SKM-1 (cell line): ENCODE results near the gene CACNA2D3.

ENCODE experiments used
- DNase-seq: peaks from one replicate; lab custom pipeline; 2025; ENCODE audit not compliant: unreplicated experiment; lab: John Stamatoyannopoulos, UW

CACNA2D3 gene

DNA sequence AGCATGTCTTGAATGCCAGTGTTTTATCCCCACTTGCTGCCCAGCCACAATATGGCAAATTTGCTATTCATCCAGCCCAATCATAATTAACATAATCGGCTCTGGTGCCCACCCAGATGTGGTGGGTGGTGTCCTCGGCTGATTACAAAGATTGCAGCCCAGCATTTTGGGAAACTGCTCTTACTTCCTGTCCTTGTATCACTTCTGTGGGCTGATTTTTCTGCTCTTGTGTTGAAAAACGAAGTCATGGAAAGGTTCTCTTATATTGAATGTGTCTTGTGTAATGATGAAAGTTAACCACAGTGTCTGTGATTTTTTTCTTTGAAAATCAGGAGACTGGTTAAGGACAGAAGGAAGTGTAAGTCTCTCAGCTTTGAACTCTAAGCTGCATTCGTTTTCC, 141.7 kb downstream of the CACNA2D3 start:
- no peak for DNase-seq

DNA sequence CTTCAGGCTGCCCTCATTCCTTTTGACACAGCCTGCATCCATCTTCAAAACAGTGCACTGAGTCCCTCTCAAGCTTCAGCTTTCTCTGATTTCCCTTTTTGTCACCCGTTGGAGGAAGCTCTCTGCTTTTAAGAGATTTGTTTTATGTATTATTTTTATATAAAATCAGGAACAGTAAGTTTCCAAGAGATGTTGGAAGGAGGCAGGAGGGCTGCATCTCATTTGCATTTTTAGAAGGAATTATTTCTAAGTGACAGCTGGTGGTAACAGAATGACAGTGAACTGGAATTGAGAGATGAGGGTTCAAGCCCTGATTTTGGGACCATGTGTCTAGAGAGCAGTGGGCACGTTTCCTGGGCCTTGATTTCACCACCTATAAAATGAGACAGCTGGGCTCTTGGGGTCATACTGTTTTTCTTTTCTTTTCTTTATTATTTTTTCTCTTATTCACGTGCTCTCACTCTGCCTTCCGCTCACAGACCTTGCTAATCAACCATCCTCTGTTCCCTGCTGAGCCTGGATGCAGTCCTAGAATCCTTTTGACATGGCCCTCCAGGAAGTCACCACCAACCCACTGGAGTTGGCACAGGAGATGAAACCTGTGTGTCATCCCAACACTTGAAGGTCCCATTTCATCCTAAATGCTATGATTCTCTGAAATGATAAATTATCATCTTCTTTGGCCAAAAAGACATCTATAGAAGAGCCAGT, 148.6 kb downstream of the CACNA2D3 start:
- no peak for DNase-seq

DNA sequence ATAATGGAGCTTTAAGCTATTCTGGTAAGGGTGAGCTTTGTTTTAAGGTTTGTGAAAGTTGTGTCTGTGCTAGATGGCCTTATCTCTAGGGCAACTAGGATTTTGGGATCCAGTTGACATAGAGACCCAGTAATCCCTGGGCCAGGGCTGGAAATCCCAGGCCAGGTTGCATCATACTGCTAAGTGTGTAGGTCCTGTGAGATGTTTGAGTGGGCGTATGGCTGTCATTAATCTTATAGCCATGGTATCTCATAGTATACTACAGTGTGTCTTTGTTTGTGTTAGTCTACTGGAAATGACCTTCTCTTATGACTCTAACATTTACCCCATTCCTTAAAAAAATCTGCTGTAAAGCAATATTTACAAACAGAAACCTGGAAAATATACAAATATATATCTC, 151.4 kb downstream of the CACNA2D3 start:
- DNase-seq: no peak

DNA sequence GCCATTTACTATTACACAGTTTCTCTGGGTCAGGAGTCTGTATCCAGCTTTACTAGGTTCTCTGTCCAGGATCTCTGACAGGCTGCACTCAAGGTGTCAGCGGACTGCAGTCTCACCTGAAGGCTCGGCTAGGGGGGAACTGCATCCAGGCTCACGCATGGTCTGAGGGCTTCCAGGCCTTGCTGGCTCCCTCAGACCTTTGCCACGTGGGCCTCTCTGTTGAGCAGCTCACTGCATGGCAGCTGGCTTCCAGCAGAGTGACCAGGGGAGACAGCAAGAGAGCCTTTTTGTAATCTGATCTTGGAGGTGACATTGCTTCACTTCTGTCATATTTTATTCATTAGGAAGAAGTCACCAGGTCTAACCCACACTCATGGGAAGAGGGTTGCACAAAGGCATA, 152.3 kb downstream of the CACNA2D3 start:
- no peak for DNase-seq

DNA sequence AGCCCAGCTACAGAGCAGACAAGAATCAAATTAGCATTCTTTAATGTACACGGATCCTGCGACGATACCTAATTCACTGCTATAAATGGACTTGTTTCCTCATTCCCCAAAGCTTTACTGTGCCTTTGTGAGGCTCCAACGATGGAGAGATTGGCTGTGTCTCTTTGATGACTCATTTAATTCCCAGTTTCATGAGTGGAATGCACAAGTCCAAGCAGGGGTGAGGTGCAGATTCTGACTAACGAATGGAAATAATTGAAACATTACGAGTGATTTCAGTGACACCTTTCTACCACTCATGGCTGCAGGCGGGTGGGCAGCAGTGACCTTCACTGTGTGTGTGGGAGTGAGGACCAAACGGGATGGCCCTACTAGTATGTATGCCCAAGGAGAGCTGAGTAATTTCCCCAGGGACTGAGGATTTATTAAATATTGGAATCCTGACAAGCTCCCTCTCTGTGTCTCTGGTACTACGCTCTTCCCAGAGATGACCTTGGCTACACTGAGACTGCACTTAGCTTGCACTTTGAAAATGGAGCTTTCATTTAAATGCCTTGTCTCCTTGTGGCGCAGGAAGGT, 156.7 kb downstream of the CACNA2D3 start:
- no peak for DNase-seq

DNA sequence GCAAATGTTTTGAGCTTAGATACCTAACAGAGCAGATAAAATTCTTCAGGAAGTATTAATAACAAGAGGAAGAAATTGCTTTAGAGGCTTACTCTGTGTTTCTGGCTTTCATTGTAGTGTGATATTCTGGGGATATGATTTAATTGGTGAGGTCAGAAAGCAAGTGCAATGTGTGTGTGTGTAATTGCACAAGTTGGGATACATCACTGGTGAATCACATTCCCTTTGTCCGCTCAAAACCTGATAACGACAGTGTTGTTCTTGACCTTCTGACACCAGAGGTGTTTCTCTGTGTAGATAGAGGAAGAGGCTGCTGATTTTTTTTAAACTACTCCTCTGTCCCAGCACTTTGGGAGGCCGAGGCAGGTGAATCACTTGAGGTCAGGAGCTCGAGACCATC, 161.1 kb downstream of the CACNA2D3 start:
- DNase-seq: no peak

DNA sequence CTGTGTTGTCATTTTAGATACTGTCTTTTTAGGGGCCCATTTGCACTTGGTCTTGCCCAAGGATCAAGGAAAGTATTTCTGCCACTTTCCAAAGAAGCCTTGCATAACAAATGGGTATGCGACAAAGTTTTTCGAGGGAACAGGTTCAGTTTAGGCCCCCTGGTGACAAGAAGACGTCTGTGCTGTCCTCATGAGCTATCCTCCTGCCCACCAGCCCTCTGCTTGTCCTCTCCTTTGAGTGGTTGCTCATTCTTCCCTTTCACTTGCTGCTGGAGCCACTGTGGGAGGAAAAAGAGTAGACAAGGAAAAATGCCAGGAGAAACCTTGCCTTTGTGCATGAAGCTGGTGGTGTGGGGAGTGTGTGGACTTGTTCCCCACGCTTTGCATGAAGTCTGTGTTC, 171.9 kb downstream of the CACNA2D3 start:
- DNase-seq: no peak

DNA sequence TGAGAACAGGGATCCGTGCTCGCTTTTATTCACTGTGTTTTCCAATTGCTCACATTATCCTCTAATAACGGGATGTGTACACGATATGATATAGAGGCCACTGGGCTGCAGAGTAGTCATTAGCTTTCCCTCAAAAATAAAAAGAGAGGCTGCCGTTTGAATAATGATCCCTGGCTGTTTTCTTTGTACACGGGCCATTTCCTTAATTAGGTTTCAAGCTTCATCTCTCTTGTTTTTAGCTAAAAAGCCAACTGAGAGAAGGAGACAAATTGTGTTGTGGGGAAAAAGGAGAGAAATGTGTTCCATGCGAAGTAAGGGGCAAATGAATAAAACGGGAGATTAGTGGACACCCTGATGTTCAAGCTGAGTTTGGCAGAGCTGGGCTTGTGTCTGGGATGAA, 174.2 kb downstream of the CACNA2D3 start:
- no peak for DNase-seq

DNA sequence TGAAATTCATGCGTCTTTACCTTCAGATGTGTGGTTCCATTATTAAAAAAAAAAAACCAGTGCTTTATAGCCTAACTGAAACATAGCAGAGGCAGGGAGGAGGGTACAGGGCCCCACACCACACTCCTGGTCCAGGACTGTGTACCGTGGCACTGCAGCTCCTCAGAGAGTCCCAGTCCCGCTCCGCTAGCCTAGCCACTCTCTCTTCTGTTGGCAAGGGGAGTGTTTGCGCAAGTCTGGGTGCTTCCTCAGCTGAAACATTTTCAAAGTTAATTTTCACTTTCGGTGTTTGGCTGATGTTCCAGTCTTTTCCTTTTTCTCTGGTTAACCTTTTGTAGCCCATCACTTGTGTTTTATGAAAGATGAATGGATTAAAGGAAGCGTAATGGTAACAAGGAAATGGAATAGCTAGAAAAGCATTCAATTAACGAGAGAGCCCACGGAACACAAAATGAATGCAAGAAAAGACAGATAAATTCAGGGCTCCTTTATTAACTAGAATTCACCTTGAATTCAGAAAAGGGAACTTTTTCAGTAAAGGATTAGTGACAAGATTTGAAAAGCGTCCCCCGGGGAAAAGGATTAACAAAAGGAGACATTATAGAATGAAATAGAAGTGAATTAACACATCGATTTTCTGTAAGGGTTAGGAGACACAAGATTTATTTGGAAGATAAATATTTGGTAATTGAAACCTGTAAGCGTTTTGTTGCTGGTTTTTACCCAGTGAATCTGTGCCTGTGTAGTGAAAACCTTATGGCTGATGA, 177.0 kb downstream of the CACNA2D3 start:
- DNase-seq: no peak

DNA sequence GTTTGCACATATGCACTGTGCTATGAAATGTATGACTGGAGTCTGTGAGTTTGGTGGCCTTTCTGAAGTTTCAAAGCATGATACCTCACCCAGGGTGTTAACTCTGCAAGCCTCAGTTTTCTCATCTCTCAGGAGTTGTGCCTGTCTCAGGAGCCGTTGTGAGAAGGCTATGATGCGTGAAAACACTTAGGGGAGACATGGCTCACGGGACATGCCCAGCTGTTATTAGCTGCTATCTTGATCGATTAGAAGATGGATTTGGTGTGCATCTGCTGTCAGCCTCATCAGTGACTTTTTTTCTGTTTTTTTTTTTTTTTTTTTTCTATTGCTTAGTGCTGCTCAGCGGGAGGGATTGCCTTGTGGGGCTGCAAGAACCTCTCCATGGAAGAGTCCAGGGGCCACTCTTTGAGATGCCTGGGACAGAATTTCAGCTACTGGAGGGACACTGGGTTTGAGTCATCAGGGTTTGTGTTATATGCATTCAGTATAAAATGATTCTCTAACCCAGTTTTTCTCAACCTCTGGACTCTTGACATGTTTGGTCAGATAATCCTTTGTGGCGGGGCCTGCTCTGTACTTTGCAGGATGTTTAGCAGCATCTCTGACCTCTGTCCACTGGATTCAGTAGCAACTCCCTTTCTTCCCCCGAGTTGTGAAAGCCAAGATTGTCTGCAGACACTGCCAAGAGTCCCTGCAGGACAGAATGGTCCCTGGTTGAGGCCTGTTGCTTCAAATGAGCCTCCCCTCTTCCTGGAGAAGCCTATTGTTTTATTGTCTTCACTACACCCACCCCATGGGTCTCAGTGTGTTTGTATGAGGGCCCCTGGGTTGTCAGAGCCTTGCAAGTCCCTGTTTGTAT, 181.4 kb downstream of the CACNA2D3 start:
- DNase-seq: no peak

DNA sequence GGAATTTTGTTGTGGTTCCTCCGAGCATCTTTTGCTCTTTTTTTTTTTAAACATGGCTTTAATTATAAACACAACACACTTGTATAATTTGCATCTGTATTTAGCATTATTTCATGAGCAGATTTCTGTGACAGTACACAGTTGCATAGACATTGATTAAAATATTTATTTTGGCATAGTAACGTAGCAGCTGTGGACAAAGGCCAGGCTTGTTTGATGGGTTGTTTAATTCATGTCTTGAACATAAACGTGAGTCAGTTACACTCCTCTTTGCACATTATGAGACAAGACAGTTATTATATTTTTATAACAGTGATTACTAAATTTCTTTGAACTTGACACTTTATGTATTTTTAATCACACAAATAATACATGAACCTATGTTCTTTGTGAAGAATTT, 182.5 kb downstream of the CACNA2D3 start:
- no peak for DNase-seq

DNA sequence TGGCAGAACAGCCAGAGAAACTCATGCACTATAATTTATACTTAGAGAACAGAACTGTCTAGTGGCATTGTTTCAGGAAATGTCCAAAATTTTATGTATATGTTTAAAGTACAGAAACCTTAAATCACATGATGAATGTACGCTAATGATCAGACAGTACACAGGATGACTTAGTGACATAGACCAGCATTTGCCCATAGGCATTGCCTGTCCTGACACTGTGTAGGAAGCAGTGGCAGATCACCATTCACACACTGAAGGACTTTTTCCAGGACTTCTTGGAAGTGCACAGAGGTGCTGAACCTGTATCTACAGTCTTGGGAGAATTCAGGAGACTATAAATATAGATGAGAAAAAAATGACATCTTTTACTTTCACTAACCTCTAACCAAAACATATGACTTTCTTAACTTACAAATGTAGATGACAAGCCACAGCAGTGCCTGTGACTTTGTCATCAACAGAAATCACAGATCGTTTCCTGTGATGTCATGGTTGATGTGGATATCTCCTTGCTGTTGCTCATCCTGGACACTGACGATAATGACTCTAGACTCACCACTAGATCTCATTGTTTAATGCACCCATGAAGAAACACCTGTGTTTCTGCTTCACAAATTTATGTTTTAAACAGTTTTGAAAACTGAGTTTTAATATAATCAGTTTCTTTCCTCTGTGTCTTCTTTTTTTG, 183.2 kb downstream of the CACNA2D3 start:
- DNase-seq: no peak

DNA sequence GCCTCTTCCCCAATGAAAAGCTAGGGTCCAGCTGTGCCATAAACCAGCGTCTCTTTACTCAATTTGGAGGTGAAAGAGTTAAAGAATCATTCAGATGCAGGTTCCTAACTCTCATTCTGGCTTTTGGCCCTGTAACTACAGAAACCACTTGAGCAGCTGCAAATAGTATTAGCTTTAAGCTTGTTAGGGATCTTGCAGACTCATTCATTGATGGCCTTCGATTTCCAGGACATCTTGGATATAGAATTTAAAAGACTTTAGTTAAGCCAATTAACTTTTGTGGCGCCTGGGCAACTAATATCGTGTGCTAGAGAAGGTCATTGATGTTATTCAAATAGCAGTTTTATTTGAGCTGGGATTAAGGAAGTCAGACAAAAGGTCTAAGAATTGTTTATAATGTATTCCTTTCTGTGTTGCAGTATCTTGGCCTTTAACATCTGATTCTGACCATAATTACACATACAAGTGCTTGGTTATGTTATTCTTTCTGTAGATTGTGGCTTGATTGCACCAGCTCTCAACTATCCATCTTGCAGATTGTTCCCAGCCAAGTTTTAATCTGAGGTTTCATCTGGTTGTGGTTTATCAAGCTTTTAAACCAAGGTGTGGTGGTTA, 185.3 kb downstream of the CACNA2D3 start:
- DNase-seq: no peak

DNA sequence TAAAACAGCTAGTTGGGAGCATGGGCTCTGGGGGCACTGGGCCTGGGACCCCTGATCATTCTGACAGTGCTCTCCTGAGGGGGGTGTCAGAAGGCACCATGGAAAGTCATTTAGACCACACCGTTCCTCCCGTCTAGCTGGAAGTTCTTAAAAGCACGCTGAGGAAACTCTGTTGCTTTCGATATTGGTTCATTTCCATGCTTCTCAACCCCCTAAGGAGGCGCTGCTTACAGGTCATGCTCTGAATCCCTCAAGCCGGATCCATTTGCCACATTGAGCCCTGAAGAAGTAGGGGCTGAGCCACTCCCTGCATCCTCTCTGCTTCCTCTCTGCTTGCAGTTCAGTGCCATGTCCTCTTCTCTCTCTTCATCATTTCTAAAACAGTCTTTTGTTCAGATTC, 187.2 kb downstream of the CACNA2D3 start:
- DNase-seq: no peak

DNA sequence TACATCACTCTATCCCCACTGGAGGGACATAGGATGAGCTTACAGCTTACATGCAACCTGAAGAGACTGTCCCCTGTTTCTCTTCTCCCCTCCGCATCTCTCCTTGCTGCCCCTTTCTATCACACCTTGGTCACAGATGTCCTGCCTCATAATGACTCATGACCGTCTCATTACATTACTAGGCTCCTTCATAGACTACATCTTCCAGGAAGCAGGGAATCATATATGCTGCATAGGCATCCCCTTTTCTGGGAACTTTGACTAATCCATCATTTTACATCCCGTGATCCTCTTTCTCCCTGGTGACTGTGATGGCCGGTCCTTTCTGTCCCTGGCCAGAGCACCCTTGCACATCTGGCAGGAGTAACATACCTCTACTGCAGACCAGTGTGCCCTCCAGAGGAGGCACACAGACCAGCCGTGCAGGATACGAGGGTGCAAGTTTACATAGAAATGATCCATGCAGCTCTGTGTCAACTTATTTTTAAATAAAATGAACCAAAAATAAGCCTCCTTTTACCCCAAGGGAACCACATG, 188.9 kb downstream of the CACNA2D3 start:
- DNase-seq: no peak

DNA sequence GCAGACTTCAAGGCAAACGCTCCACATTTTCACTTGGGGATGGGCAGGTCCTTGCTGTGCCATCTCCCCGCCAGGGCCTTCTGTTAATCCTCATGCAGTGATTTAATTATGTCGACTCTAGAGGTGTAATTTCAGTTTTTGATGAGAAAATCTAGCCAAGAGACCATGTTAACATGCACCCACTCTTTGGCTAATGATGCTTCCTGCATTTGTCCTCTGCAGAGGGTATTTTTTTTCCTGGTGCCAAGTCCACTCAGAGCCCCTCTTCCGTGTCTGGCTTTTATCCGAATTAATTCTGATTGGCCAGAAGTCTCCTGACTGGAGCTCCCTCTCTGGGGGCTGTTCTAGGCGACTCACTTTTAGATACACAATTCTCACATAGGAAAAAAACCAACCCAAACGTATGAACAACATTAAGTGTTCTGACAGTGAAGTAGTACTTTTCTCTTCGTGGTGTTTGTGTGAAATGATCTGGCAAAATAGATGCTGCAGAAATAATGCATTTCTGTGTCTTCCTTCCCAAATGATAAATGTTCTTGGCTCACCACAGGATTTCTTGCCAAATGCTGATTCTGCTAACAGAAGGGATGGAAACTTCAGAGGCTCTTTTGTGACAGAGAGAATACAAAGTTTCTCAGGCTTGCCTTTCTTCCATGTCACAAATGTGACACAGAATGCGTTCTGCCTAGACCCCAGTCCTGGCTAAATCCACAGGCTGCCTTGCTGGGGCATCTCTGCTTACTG, 190.0 kb downstream of the CACNA2D3 start:
- DNase-seq: no peak

DNA sequence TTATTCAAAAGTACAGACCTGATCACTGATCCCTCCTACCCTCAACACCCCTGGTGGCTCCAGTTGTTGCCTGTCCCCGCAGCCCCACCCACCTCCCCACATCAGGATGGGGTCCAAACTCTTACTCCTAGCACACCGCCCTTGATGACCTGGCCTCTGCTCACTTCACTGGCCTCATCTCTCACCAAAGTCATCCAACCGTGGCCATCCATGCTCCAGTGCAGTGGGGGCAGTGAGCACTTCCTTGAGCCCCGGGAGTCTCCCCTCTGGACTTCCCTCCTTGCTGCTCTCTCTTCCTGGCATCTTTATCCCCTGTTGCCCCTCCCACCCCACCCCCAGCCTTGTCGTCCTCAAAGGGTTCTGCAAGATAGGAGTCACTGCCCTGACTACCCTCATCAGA, 191.1 kb downstream of the CACNA2D3 start:
- no peak for DNase-seq

DNA sequence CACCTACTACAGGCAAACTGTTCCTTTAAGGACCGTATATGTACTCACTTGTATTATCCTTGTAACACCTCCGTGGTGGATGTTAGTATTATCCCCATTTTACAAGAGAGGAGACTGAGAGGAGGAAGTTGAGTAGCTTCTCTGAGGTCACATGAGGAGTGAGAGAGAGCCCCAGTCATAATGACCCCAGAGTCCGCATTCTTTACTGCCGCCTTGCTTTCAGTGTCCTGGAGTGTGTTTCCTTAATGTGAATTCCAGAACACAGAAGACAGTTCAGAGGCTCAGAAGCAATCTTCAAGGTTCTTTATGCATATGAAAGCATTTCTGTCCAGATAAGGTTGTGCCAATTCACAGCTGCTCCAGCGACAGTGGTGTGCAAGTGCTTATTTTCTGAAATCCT, 199.2 kb downstream of the CACNA2D3 start:
- DNase-seq: no peak

DNA sequence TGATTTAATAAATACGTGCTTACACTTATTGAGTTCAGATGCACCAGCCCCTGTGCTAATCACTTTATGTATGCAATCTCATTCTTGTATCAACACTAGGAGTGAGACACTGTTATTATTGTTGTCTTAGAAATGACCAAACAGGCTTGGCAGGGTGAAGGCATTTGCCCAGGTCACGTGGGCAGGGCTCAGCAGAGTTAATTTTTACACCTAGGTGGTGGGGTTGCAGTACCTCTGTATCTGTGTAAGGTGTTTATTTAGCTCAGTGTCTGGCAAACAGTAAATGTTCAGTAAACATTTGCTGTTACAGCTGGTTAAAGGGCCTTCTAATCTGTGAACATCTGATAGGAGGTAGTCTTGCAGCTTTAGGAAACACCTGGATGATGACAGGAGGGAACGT, 200.0 kb downstream of the CACNA2D3 start:
- no peak for DNase-seq
